Measurements from ENCODE around the gene GOLGA5.
"Not testable (repeated sequence)": the region's sequence is repeated elsewhere in the genome, so short reads cannot be mapped to it uniquely, and the experiment has no call there.

The GOLGA5 gene

GRCh38 chr14:92830902-92831301 lies 36.8 kb downstream of the GOLGA5 start:
- DNase-seq, result no peak

GRCh38 chr14:92832137-92832700 lies 38.1 kb downstream of the GOLGA5 start:
- no peak for DNase-seq

- no peak for DNase-seq
These were observed 47.8 kb downstream of the GOLGA5 start for GRCh38 chr14:92841930-92842329.

GRCh38 chr14:92844204-92844603 lies 50.1 kb downstream of the GOLGA5 start:
- no peak for DNase-seq

- no peak for DNase-seq
These were observed 52.2 kb downstream of the GOLGA5 start for GRCh38 chr14:92846162-92846897.

GRCh38 chr14:92847278-92847677 lies 53.2 kb downstream of the GOLGA5 start:
- DNase-seq, result no peak

- no peak for DNase-seq
These were observed 53.6 kb downstream of the GOLGA5 start for GRCh38 chr14:92847749-92848148.

- no peak for DNase-seq
These were observed 54.8 kb downstream of the GOLGA5 start for GRCh38 chr14:92848887-92849286.

- DNase-seq, result no peak
These were observed 56.4 kb downstream of the GOLGA5 start for GRCh38 chr14:92850492-92850891.

GRCh38 chr14:92853136-92853535 lies 59.0 kb downstream of the GOLGA5 start:
- not testable (repeated sequence) for DNase-seq

GRCh38 chr14:92860049-92860840 lies 66.1 kb downstream of the GOLGA5 start:
- no peak for DNase-seq

GRCh38 chr14:92861856-92862745 lies 68.0 kb downstream of the GOLGA5 start:
- no peak for DNase-seq

GRCh38 chr14:92863286-92864080 lies 69.4 kb downstream of the GOLGA5 start:
- no peak for DNase-seq

GRCh38 chr14:92865674-92866073 lies 71.6 kb downstream of the GOLGA5 start:
- DNase-seq, result no peak

- no peak for DNase-seq
These were observed 72.2 kb downstream of the GOLGA5 start for GRCh38 chr14:92866181-92866752.

GRCh38 chr14:92866901-92867865 lies 73.1 kb downstream of the GOLGA5 start:
- DNase-seq, result no peak

- no peak for DNase-seq
These were observed 81.0 kb downstream of the GOLGA5 start for GRCh38 chr14:92874962-92875661.

GRCh38 chr14:92877757-92878431 lies 83.8 kb downstream of the GOLGA5 start:
- DNase-seq, result no peak

GRCh38 chr14:92880351-92880750 lies 86.2 kb downstream of the GOLGA5 start:
- no peak for DNase-seq
